HepG2 (cell line): ENCODE measurements around the gene LMOD2. TPM values are rescaled to one million over a fixed set of nuclear protein-coding genes. Genes with fewer than 3 reads are reported as not detected.

Experiments used
- ATAC-seq: fragments of 200-7000 bp; cut with Tn5 transposase; 3 replicates; pipeline ENCODE4 v1.9.1; 2020; ENCODE audit warnings: mild to moderate bottlenecking, moderate library complexity
- BruUV-seq: library from RNA; stranded (reverse); fragments of 400-500 nt; replicated peaks from 2 replicates; lab custom pipeline; 2021; lab: Mats Ljungman, UMichigan
- CTCF ChIA-PET: fragments of 300-600 bp; formaldehyde crosslinking; extraction: SDS; loops from one replicate; lab custom pipeline; 2021; ENCODE audit warnings: low total read pairs, inconsistent platforms, low intra/inter-chr PET ratio; lab: Yijun Ruan, JAX
- POLR2A ChIA-PET: fragments of 350-600 bp; sonication (Branson Sonifier 250); formaldehyde crosslinking; loops from one replicate; lab custom pipeline; 2020; ENCODE audit warnings: antibody characterized with exemption, inconsistent platforms; lab: Yijun Ruan, JAX
- DNase-seq: peaks from one replicate; pipeline ENCODE4 v3.0.0-alpha.2; 2015; ENCODE audit warnings: low spot score
- FAIRE-seq: peaks from 3 replicates; lab custom pipeline; 2011; peaks lifted over from hg19 to GRCh38; lab: Jason Lieb, UNC
- H2AFZ ChIP-seq: one replicate; pipeline ENCODE4 v1.6.1; 2011; ENCODE audit warnings: low read length, inconsistent platforms
- H3K27ac ChIP-seq: fragments of 300-600 bp; 3 replicates; pipeline ENCODE4 v1.8.0; 2011; ENCODE audit warnings: mixed run types, mild to moderate bottlenecking, mixed read lengths, low read length, inconsistent platforms; ENCODE audit not compliant: insufficient read depth; ENCODE audit errors: extremely low read length
- H3K27me3 ChIP-seq, 2 experiments: fragments of 200-600 bp in 1 of 2; 2 replicates in 1 of 2; 3 replicates in 1 of 2; pipeline versions ENCODE4 v1.6.0 to v1.8.0; 2011; ENCODE audit warnings: low read length in 2 of 2, mild to moderate bottlenecking in 2 of 2, moderate library complexity in 2 of 2, inconsistent platforms in 1 of 2; ENCODE audit not compliant: insufficient read depth in 2 of 2, control insufficient read depth in 1 of 2
- H3K36me3 ChIP-seq, 2 experiments: fragments of 200-600 bp in 1 of 2; replicated peaks in 1 of 2; 2 replicates in 1 of 2; 3 replicates in 1 of 2; pipeline versions ENCODE4 v1.5.1 to v1.8.0; 2011; ENCODE audit warnings: low read length in 2 of 2, inconsistent platforms in 1 of 2; ENCODE audit not compliant: insufficient read depth in 2 of 2, control insufficient read depth in 1 of 2
- H3K4me1 ChIP-seq: 2 replicates; pipeline ENCODE4 v1.5.1; 2012; ENCODE audit warnings: low read length, inconsistent platforms; ENCODE audit not compliant: insufficient read depth
- H3K4me2 ChIP-seq: 2 replicates; pipeline ENCODE4 v1.6.0; 2011; ENCODE audit warnings: low read depth, low read length, inconsistent platforms
- H3K4me3 ChIP-seq, 3 experiments: fragments of 200-600 bp in 1 of 3; sonication (generic), shearing (Covaris generic) in 1 of 3; replicated peaks in 1 of 3; 2 replicates each; pipeline ENCODE4 v1.5.1; 2011 to 2016; ENCODE audit warnings: low read length in 3 of 3, inconsistent platforms in 2 of 3, low read depth in 2 of 3, mild to moderate bottlenecking in 2 of 3, control low read depth in 1 of 3, mixed read lengths in 1 of 3; ENCODE audit not compliant: insufficient read depth in 1 of 3
- H3K79me2 ChIP-seq: one replicate; pipeline ENCODE4 v1.6.1; 2011; ENCODE audit warnings: low read length, inconsistent platforms; ENCODE audit not compliant: insufficient read depth
- H3K9ac ChIP-seq: 2 replicates; pipeline ENCODE4 v1.6.0; 2011; ENCODE audit warnings: mild to moderate bottlenecking, low read depth, low read length, inconsistent platforms; ENCODE audit not compliant: insufficient read depth
- H3K9me3 ChIP-seq: 2 replicates; pipeline ENCODE4 v1.5.1; 2012; ENCODE audit warnings: mild to moderate bottlenecking, low read length
- H4K20me1 ChIP-seq: 2 replicates; pipeline ENCODE4 v1.6.0; 2011; ENCODE audit warnings: inconsistent platforms, mild to moderate bottlenecking, low read length, moderate library complexity; ENCODE audit not compliant: insufficient read depth
- DNMT3B ChIP-seq: conservative IDR thresholded peaks from 2 replicates; pipeline ENCODE4 v1.6.1; 2016; ENCODE audit warnings: missing biosample characterization, control low read depth
- IRF9 ChIP-seq: sonication (generic); formaldehyde crosslinking; IDR thresholded peaks from 2 replicates; pipeline ENCODE4 v1.8.0; 2022; ENCODE audit warnings: missing genetic modification reagents, mild to moderate bottlenecking, borderline replicate concordance
- KAT2B ChIP-seq: fragments of 150-350 bp; IDR thresholded peaks from 2 replicates; pipeline ENCODE4 v1.6.1; 2014; ENCODE audit warnings: low read depth, low read length, borderline replicate concordance
- MTA3 ChIP-seq: sonication (generic); formaldehyde crosslinking; IDR thresholded peaks from 2 replicates; pipeline ENCODE4 v1.4.0; 2020; ENCODE audit warnings: missing genetic modification reagents
- RXRB ChIP-seq: IDR thresholded peaks from 2 replicates; pipeline ENCODE4 v1.6.1; 2016; ENCODE audit warnings: borderline replicate concordance, missing genetic modification reagents, missing compliant biosample characterization
- TEAD3 ChIP-seq: optimal IDR thresholded peaks from 2 replicates; pipeline ENCODE3; 2016; ENCODE audit warnings: borderline replicate concordance
- ZFP1 ChIP-seq: IDR thresholded peaks from 2 replicates; pipeline ENCODE4 v1.6.1; 2016
- ZNF354B ChIP-seq: sonication (generic); formaldehyde crosslinking; IDR thresholded peaks from 2 replicates; pipeline ENCODE4 v1.8.0; 2022; ENCODE audit warnings: mild to moderate bottlenecking, missing genetic modification reagents
- ZNF556 ChIP-seq: sonication (generic); formaldehyde crosslinking; IDR thresholded peaks from 2 replicates; pipeline ENCODE4 v1.4.0; 2020; ENCODE audit warnings: mild to moderate bottlenecking, missing genetic modification reagents, borderline replicate concordance
- ZNF678 ChIP-seq: sonication (generic); formaldehyde crosslinking; IDR thresholded peaks from 2 replicates; pipeline ENCODE4 v1.4.0; 2020; ENCODE audit warnings: mild to moderate bottlenecking, missing genetic modification reagents
- ZNF724P ChIP-seq: sonication (generic); formaldehyde crosslinking; IDR thresholded peaks from 2 replicates; pipeline ENCODE4 v1.8.0; 2022; ENCODE audit warnings: missing genetic modification reagents, borderline replicate concordance
- WGBS: methylation state at CpG from one replicate; pipeline ENCODE4 v1.1.6; 2017; ENCODE audit warnings: low lambda C conversion rate; 5-methylcytosine and 5-hydroxymethylcytosine counted together
- in situ Hi-C: cut with HindIII; loops from 2 replicates; pipeline ENCODE4 v1.10.0; 2017; ENCODE audit warnings: low pct_unique_long_range_greater_than_20kb; ENCODE audit not compliant: extremely low pct_ligation_motif_present
- intact Hi-C: fragments of 100-400 bp; cut with micrococcal nuclease; formaldehyde crosslinking; loops from one replicate; pipeline ENCODE4 v1.10.0; 2022; ENCODE audit not compliant: unreplicated experiment
- polyA plus RNA-seq, 8 experiments: library from polyadenylated mRNA; depleted of rRNA in 3 of 8; stranded (reverse) in 7 of 8; unstranded in 1 of 8; fragments of >200 nt; fragmentation: Illumina TruSeq in 4 of 8; extraction: Trizol in 4 of 8; gene quantifications; 2 replicates each; pipeline versions ENCODE4 v1.2.1 to v1.2.3, GENCODE V29; 2011 to 2016; ENCODE audit warnings: low read depth in 4 of 8, missing spikeins in 1 of 8, mixed read lengths in 1 of 8; ENCODE audit not compliant: insufficient read depth in 1 of 8
- total RNA-seq, 5 experiments: library from RNA; depleted of rRNA; stranded (reverse); fragments of >200 nt; fragmentation: Illumina TruSeq; extraction: Trizol; gene quantifications; 2 replicates each; pipeline ENCODE4 v1.2.3, GENCODE V29; 2016; ENCODE audit warnings: low read depth in 1 of 5

Gene LMOD2
- total and polyA plus RNA-seq, 2 of the 13 experiments (the other 11 are each of a cell fraction or from before 2014, with no cell fraction given): not detected

- ATAC-seq (no peak), DNase-seq (no peak), FAIRE-seq (no peak)
- no peak overlapping the region for H3K4me2 ChIP-seq
- no peak overlapping the region for H2AFZ ChIP-seq
- no peaks in the 10 kb centered on the region for H3K79me2 ChIP-seq
- 93% methylated on average over 3 of the region's 3 CpGs for WGBS
- H4K20me1 ChIP-seq: no peaks in the 10 kb centered on the region
- no peaks in the 10 kb centered on the region for H3K4me1 ChIP-seq
- intact Hi-C loops (no loop called here), in situ Hi-C loops (no loop called here)
- ChIA-PET POLR2A (no interaction called here), CTCF (no interaction called here)
- no peak overlapping the region for H3K27ac ChIP-seq
- no peaks in the 10 kb centered on the region for H3K9me3 ChIP-seq
- TF ChIP-seq ZNF556: no peak
- TF ChIP-seq TEAD3 (CRISPR knock-in tag): no peak
- no peak for TF ChIP-seq ZNF724P (CRISPR knock-in tag)
- TF ChIP-seq ZFP1 (CRISPR knock-in tag): no peak
- no peak for TF ChIP-seq MTA3 (CRISPR knock-in tag)
- no peak for TF ChIP-seq ZNF678 (CRISPR knock-in tag)
- no peak for TF ChIP-seq ZNF354B (CRISPR knock-in tag)
- no peak for TF ChIP-seq KAT2B
- no peak for TF ChIP-seq DNMT3B (CRISPR knock-in tag)
- TF ChIP-seq RXRB (CRISPR knock-in tag): no peak
- no peak for TF ChIP-seq IRF9 (CRISPR knock-in tag)
- BruUV-seq: no TSS peak
- no peaks in the 10 kb centered on the region for H3K27me3 ChIP-seq
- H3K36me3 ChIP-seq: no peaks in the 10 kb centered on the region; a peak in 1 of 5 replicates
- H3K4me3 ChIP-seq: no peak overlapping the region
- no peak overlapping the region for H3K9ac ChIP-seq
Measured at GRCh38 chr7:123673752-123674398, 18.2 kb downstream of the LMOD2 start.
